ENCODE data around the gene LAG3.

The LAG3 gene

GRCh38 chr12:6763380-6763779 lies 8.9 kb upstream of the LAG3 start:
- DNase-seq (ENCODE audit: low read depth) = no peak
- H3K4me3 ChIP-seq (ENCODE audit: low read depth, low read length) = no peak overlapping the region; the same call in 1 of the 2 replicates
- no peak for TF ChIP-seq CTCF (IDR thresholded peaks at IDR 0.05; ENCODE audit: control insufficient read depth, extremely low read depth, insufficient read depth)

DNA sequence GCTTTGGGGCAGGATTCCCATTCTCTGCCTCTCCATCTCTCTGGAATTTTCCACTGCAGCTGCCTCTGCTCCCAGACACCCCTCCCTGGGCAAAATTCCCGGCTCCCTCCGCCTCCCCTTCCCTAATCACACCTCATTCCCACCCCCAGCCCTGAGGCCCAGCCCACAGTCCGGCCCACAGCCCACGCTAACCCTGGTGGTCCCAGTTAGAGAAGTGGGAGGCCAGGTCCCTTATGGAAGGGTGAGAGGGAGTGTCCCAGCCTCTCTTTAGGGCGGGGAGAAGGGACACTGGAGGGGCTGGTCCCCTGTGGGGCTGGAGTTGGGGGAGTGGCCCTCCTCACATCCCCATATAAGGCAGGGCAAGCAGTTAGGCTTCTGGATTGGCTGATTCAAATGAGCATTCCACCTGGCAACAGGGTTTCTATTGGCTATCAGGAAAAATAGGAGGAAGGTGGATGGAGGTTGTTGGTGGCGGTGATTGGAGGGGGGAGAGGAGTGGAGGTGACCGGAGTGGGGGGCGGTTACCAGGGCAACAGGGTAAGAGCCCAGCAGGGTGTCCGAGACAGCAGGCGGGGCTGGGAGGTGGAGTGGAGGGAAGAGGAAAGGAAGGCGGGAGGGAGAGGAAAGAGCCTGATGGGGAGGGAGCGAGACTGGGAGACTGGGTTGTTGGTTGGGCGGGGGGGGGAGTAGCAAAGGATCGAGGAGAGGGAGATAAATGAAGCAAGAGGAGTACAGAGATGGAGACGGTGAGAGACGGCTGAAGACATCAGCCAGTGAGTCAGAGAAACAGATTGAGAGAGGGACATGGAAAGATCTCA lies 8.1 kb upstream of the LAG3 start:
- peak; percentile 99 for DNase-seq (ENCODE audit: low read depth)
- TF ChIP-seq CTCF (IDR thresholded peaks at IDR 0.05; ENCODE audit: control insufficient read depth, extremely low read depth, insufficient read depth) = no peak
- peak overlapping the region; percentile 32 for H3K4me3 ChIP-seq (ENCODE audit: low read depth, low read length)

GRCh38 chr12:6765048-6765633 lies 7.2 kb upstream of the LAG3 start:
- DNase-seq (ENCODE audit: low read depth) = no peak
- TF ChIP-seq CTCF (IDR thresholded peaks at IDR 0.05; ENCODE audit: control insufficient read depth, extremely low read depth, insufficient read depth) = no peak
- H3K4me3 ChIP-seq (ENCODE audit: low read depth, low read length) = peak overlapping the region; percentile 81

- H3K4me3 ChIP-seq (ENCODE audit: low read depth, low read length) = peak within 1 kb of the TSS; percentile 81
- peak; percentile 70 for DNase-seq (ENCODE audit: low read depth)
- no peak for TF ChIP-seq CTCF (IDR thresholded peaks at IDR 0.05; ENCODE audit: control insufficient read depth, extremely low read depth, insufficient read depth)
Measured at GRCh38 chr12:6765634-6766581, 6.4 kb upstream of the LAG3 start, which contains the start of gene PTMS. PTMS (plus strand) TSS chr12:6766363; CDS start chr12:6766706, 343 bp downstream.

GRCh38 chr12:6766651-6767349 lies 5.5 kb upstream of the LAG3 start:
- H3K4me3 ChIP-seq (ENCODE audit: low read depth, low read length) = peak overlapping the region; percentile 81
- DNase-seq (ENCODE audit: low read depth) = no peak
- TF ChIP-seq CTCF (IDR thresholded peaks at IDR 0.05; ENCODE audit: control insufficient read depth, extremely low read depth, insufficient read depth) = peak; percentile 94

Measured in LNCaP clone FGC (cell line).